GM12892 (cell line): ENCODE results near the gene ZP3. TPM values are rescaled to one million over a fixed set of nuclear protein-coding genes. Genes with fewer than 3 reads are reported as not detected.
"Not testable (repeated sequence)": the region's sequence is repeated elsewhere in the genome, so short reads cannot be mapped to it uniquely, and the experiment has no call there.

Experiments used
- DNase-seq: peaks from one replicate; pipeline ENCODE4 v3.0.0; 2011; ENCODE audit not compliant: insufficient read length
- FAIRE-seq: peaks from 2 replicates; lab custom pipeline; 2011; peaks lifted over from hg19 to GRCh38; lab: Jason Lieb, UNC
- POLR2A ChIP-seq: IDR thresholded peaks from 2 replicates; pipeline ENCODE4 v1.6.1; 2011; ENCODE audit warnings: low read depth, low read length, control low read depth
- POLR2AphosphoS5 ChIP-seq: IDR thresholded peaks from 2 replicates; pipeline ENCODE4 v1.6.1; 2011; ENCODE audit warnings: low read depth, low read length, control low read depth
- TAF1 ChIP-seq: IDR thresholded peaks from 2 replicates; pipeline ENCODE4 v1.6.1; 2011; ENCODE audit warnings: low read depth, mild to moderate bottlenecking, control low read depth, low read length, borderline replicate concordance
- polyA plus RNA-seq: library from polyadenylated mRNA; unstranded; fragments of >200 nt; gene quantifications from one replicate; pipeline ENCODE4 v1.2.1, GENCODE V29; 2012; ENCODE audit warnings: missing spikeins, inconsistent platforms; ENCODE audit not compliant: missing spikeins

Gene ZP3
- polyA plus RNA-seq = 7.6 TPM

GRCh38 chr7:76424413-76425111 lies at the start of gene ZP3:
ZP3 (plus strand) TSS chr7:76424950; CDS start chr7:76424965, 15 bp downstream.
- DNase-seq (no peak), FAIRE-seq (no peak)
- TF ChIP-seq POLR2AphosphoS5 (no peak), POLR2A (no peak), TAF1 (no peak)

GRCh38 chr7:76375251-76375650 lies 49.5 kb upstream of the ZP3 start:
- TF ChIP-seq POLR2A (no peak), POLR2AphosphoS5 (no peak), TAF1 (no peak)
- FAIRE-seq (no peak), DNase-seq (no peak)

- DNase-seq (no peak), FAIRE-seq (no peak)
- no peak for TF ChIP-seq POLR2AphosphoS5
- TF ChIP-seq TAF1 = no peak
- TF ChIP-seq POLR2A = no peak
These were observed 47.4 kb upstream of the ZP3 start for GRCh38 chr7:76377186-76377918.

- DNase-seq (no peak), FAIRE-seq (no peak)
- TF ChIP-seq POLR2AphosphoS5 = no peak
- TF ChIP-seq TAF1 = no peak
- TF ChIP-seq POLR2A = no peak
These were observed 44.2 kb upstream of the ZP3 start for GRCh38 chr7:76380623-76380966.

- no peak for FAIRE-seq
- TF ChIP-seq POLR2AphosphoS5 = no peak
- TF ChIP-seq POLR2A = no peak
- no peak for DNase-seq
These were observed 42.9 kb upstream of the ZP3 start for GRCh38 chr7:76381814-76382213.

GRCh38 chr7:76383089-76383944 lies 41.4 kb upstream of the ZP3 start:
- FAIRE-seq (no peak), DNase-seq (no peak)
- TF ChIP-seq TAF1 = no peak
- TF ChIP-seq POLR2A = no peak

- no peak for TF ChIP-seq POLR2A
- no peak for TF ChIP-seq TAF1
- no peak for FAIRE-seq
- DNase-seq = no peak
These were observed 38.0 kb upstream of the ZP3 start for GRCh38 chr7:76386691-76387260.

GRCh38 chr7:76387789-76388188 lies 37.0 kb upstream of the ZP3 start:
- not testable (repeated sequence) for FAIRE-seq, DNase-seq

GRCh38 chr7:76390092-76390491 lies 34.7 kb upstream of the ZP3 start:
- no peak for TF ChIP-seq POLR2A
- no peak for TF ChIP-seq TAF1
- no peak for TF ChIP-seq POLR2AphosphoS5
- no peak for FAIRE-seq
- no peak for DNase-seq

GRCh38 chr7:76392531-76393115 lies 32.1 kb upstream of the ZP3 start:
- no peak for DNase-seq
- FAIRE-seq = no peak
- TF ChIP-seq TAF1 = no peak
- no peak for TF ChIP-seq POLR2AphosphoS5
- no peak for TF ChIP-seq POLR2A
